NCI-H1694 (cell line): ENCODE results near the gene AHNAK.

Source experiments
- DNase-seq: peaks from one replicate; lab custom pipeline; 2025; lab: John Stamatoyannopoulos, UW

The AHNAK gene

GRCh38 chr11:62404901-62405300 is 141.7 kb downstream of the AHNAK start:
- DNase-seq, result no peak

GRCh38 chr11:62404435-62404834 is 142.2 kb downstream of the AHNAK start:
- no peak for DNase-seq

DNA sequence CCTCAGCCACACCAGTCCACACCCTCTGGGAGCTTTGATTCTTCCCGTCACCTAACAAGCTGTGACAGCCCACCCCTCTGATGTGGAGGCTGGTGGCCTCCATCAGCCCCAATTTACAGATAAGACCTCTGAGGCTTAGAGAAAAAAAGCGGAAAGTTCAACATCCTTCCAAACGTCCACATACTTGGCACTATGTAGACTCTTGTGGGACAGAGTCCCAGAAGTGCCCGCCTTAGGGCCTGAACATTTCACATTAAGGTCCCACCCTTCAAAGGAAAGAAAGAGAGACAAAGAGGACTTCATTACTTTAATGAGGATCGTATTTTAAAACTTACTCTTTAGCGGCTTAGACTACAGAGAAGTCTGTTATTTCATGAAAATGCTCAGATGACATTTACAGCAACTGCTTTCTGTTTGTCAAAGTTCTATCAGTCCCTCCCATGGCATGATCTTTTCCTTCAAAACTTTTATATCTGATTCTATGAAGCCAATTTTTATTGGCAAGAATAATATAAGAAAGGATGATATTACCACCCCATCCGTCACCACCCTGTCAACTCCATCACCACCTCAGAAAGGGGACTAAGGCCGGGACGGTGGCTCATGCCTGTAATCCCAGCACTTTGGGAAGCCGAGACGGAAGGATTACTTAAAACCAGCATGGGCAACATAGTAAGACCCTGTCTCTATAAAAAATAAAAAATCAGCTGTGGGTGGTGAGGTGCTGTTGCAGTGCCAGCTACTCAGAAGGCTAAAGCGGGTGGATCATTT is 143.5 kb downstream of the AHNAK start:
- no peak for DNase-seq

GRCh38 chr11:62402226-62402959 is 144.2 kb downstream of the AHNAK start:
- DNase-seq, result no peak

- no peak for DNase-seq
Observed at GRCh38 chr11:62401811-62402210, 144.8 kb downstream of the AHNAK start.

DNA sequence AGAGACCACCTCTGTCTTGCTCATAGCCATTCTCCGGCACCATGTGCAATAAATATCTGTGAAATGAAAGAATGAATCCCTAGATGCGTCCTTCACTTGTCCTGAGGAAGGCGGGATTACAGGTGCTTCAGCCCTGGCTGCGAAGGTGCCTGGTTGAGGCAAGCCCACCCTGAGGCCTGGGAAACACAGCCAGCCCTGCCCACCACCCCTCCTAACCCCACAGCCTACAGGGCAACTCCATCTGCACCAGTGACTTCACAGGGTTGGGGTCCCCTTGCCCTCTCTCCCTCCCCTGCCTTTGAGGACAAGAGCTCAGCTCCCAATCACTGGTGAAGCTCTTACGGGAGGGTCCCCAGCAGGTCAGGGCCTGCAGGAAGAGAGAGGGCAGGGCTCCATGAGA is 145.2 kb downstream of the AHNAK start:
- no peak for DNase-seq

DNA sequence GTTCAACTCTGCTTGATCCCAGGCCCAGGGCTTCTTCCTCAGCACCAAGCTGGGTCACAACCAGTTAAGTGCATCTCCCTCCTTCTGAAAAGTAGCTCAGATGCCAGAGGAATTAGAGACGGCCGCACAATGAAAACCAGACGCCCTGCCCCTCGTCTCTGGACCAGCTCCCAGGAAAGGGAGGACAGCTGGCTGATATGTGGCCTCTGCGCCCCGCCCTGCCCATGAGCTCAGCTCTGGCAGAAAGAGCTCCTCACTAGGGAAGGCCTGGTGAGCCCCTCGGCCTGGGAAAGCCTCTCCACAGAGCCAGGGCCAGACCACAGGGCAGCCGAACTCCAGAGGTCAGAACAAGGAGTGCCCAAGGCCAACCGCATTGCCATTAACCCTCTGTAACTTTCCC is 145.8 kb downstream of the AHNAK start:
- DNase-seq, result no peak

GRCh38 chr11:62400281-62400680 is 146.3 kb downstream of the AHNAK start:
- no peak for DNase-seq

- no peak for DNase-seq
Observed at GRCh38 chr11:62399878-62400266, 146.7 kb downstream of the AHNAK start.

GRCh38 chr11:62399172-62399877 is 147.3 kb downstream of the AHNAK start:
- DNase-seq, result no peak

GRCh38 chr11:62398011-62398994 is 148.3 kb downstream of the AHNAK start:
- DNase-seq, result no peak

DNA sequence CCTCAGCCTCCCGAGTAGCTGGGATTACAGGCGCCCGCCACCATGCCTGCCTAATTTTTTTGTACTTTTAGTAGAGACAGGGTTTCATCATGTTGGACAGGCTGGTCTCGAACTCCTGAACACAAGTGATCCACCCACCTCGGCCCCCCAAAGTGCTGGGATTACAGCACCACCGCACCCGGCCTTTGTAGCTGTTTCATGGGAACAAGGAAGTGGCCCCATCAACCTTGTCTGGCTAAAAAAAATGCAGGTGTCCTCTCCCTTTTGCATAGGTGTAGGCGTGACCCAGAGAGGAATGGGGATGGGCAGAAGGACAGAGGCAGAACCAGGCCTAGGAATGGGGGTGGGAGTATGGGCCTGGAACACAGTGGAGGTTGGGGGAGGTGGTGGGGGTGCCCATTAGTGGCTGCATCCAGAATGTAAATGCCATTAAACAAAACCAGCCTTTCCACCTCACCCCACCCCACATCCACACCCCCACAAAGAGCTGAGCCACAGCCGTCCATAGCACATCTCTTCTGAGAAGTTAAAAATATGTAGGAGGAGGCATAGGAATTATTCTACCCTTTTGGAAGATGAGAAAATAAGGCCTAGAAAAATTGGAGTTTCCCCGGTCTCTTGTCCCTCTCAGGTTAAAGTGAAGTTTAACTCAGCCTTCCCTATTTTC is 150.6 kb downstream of the AHNAK start:
- DNase-seq, result no peak

GRCh38 chr11:62394825-62395538 is 151.6 kb downstream of the AHNAK start:
- peak; percentile 75 for DNase-seq

- no peak for DNase-seq
Observed at GRCh38 chr11:62393735-62394134, 152.9 kb downstream of the AHNAK start.

DNA sequence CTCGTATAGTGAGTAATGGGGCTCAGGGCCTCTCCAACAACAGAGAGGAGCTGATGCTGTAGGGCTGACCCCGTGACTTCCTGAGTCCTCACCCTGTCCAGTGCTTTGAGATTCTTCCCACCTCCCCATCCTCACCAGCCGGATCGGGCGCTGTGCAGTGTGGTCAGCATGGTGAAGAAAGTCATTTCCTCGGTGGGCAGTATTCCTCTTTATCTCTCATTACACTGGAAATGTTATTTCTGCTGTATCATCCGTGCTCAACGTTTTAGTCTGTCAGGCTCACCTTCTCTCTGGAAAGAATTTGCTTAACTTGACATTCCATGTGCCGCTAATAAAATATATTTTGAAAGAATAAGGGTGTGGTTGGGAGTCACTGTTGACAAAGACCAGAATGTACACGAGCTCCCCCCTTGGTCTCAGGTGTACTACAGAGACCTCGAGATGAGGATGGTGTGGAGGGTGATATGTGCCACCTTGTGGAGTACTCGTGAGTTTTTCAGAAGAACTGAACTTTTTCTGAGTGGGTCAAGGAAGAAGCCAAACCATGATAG is 153.5 kb downstream of the AHNAK start:
- DNase-seq, result no peak

DNA sequence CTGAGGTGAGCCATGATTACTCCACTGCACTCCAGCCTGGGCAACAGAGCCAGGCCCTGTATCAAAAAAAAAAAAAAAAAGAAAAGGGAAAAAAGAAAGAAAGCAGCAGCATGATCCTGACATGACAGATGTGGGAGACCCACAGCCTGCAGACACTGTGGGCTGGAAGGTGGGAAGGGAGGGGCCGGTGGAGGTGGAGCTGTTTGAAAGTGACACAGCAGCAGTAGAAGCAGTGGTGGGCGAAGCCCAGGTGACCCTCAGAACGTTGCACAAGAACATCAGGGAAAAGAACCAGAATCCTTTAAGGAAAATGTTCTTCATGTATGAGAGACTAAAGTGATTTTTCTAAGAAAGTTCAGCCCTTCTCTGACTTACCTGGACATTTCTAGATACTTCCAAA is 154.1 kb downstream of the AHNAK start:
- DNase-seq, result no peak

DNA sequence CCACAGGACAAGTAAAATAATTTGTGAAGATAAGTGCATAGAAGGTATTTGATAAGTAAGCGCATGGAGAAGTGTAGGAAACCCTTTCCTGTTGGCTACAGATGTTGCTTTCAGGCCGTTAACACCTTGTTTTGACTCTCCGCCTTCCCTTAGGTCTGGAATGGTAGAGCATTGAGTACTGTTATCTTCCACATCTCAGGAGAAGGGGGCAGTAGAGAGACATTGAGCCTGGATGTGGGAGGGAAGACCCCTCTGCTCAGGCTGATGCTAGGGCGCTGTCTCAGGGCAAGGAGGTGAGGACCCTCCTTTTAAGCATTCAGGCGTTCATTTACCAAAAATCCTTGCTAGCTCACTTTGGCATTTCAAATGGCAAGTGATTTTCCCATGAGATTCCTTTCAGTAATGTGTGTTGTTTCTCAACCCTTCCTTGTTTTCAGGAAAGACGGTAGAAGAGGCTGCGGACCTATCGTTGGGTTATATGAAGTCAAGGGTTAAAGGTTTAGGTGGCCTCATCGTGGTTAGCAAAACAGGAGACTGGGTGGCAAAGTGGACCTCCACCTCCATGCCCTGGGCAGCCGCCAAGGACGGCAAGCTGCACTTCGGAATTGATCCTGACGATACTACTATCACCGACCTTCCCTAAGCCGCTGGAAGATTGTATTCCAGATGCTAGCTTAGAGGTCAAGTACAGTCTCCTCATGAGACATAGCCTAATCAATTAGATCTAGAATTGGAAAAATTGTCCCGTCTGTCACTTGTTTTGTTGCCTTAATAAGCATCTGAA is 154.8 kb downstream of the AHNAK start:
- no peak for DNase-seq

- DNase-seq, result no peak
Observed at GRCh38 chr11:62390722-62391121, 155.9 kb downstream of the AHNAK start.

GRCh38 chr11:62390237-62390636 is 156.4 kb downstream of the AHNAK start:
- DNase-seq, result no peak
